Activated effector memory CD4-positive, alpha-beta T cell treated with Interleukin-2 at 50 U/mL for 16 hours (primary cell): ENCODE data around the gene PC.
A peak's percentile ranks its signal among the peaks of the same experiment; 100 is the strongest.

Source experiments
- DNase-seq: peaks from one replicate; pipeline ENCODE4 v3.0.0-alpha.2; 2020

Gene PC

GRCh38 chr11:66863428-66864125 is 94.6 kb downstream of the PC start:
- DNase-seq, result no peak

GRCh38 chr11:66862559-66863037 is 95.6 kb downstream of the PC start:
- no peak for DNase-seq

GRCh38 chr11:66861774-66862558 is 96.2 kb downstream of the PC start:
- DNase-seq, result no peak

GRCh38 chr11:66861038-66861773 is 97.0 kb downstream of the PC start:
- DNase-seq, result no peak

GRCh38 chr11:66860449-66860831 is 97.7 kb downstream of the PC start:
- no peak for DNase-seq

- DNase-seq, result no peak
These were observed 98.3 kb downstream of the PC start for GRCh38 chr11:66859686-66860448.

GRCh38 chr11:66858939-66859685 is 99.1 kb downstream of the PC start:
- no peak for DNase-seq

GRCh38 chr11:66858186-66858938 is 99.8 kb downstream of the PC start:
- no peak for DNase-seq

- DNase-seq, result no peak
These were observed 100.3 kb downstream of the PC start for GRCh38 chr11:66857927-66858185.

GRCh38 chr11:66857234-66857926 is 100.8 kb downstream of the PC start:
- no peak for DNase-seq

- no peak for DNase-seq
These were observed 101.5 kb downstream of the PC start, which contains the start of gene LRFN4 for GRCh38 chr11:66856496-66857233. TSS of gene LRFN4 (plus strand) at chr11:66857064. CDS start at chr11:66857745, 681 bp downstream.

GRCh38 chr11:66855574-66856495 is 102.3 kb downstream of the PC start:
- peak; percentile 78 for DNase-seq

GRCh38 chr11:66854729-66855211 is 103.4 kb downstream of the PC start:
- no peak for DNase-seq

GRCh38 chr11:66854231-66854661 is 103.9 kb downstream of the PC start:
- no peak for DNase-seq

- no peak for DNase-seq
These were observed 104.6 kb downstream of the PC start for GRCh38 chr11:66853242-66854229.

- no peak for DNase-seq
These were observed 105.5 kb downstream of the PC start for GRCh38 chr11:66852466-66853241.
